HCEC 1CT (cell line): ENCODE data around the gene TM9SF4.
"Not testable (repeated sequence)": the region's sequence is repeated elsewhere in the genome, so short reads cannot be mapped to it uniquely, and the experiment has no call there.

ENCODE experiments used
- DNase-seq: peaks from one replicate; pipeline ENCODE4 v3.0.0-alpha.2; 2017

Gene TM9SF4

GRCh38 chr20:32091888-32092346 lies 17.6 kb upstream of the TM9SF4 start:
- DNase-seq: peak; percentile 55

- no peak for DNase-seq
Measured at GRCh38 chr20:32098786-32099185, 10.7 kb upstream of the TM9SF4 start.

- no peak for DNase-seq
Measured at GRCh38 chr20:32108814-32109391, 611 bp upstream of the TM9SF4 start.

- DNase-seq: peak; percentile 11
Measured at GRCh38 chr20:32110173-32110704, 725 bp downstream of the TM9SF4 start.

- no peak for DNase-seq
Measured at GRCh38 chr20:32110727-32111126, 1.2 kb downstream of the TM9SF4 start.

- no peak for DNase-seq
Measured at GRCh38 chr20:32111156-32111686, 1.7 kb downstream of the TM9SF4 start.

GRCh38 chr20:32111753-32112152 lies 2.2 kb downstream of the TM9SF4 start:
- DNase-seq: no peak

GRCh38 chr20:32112841-32113240 lies 3.3 kb downstream of the TM9SF4 start:
- no peak for DNase-seq

GRCh38 chr20:32113591-32114260 lies 4.2 kb downstream of the TM9SF4 start:
- no peak for DNase-seq

- no peak for DNase-seq
Measured at GRCh38 chr20:32114305-32114960, 4.9 kb downstream of the TM9SF4 start.

GRCh38 chr20:32115211-32115767 lies 5.8 kb downstream of the TM9SF4 start:
- no peak for DNase-seq

GRCh38 chr20:32116079-32116521 lies 6.6 kb downstream of the TM9SF4 start:
- no peak for DNase-seq

- DNase-seq: not testable (repeated sequence)
Measured at GRCh38 chr20:32116796-32117195, 7.3 kb downstream of the TM9SF4 start.

GRCh38 chr20:32118427-32118826 lies 8.9 kb downstream of the TM9SF4 start:
- not testable (repeated sequence) for DNase-seq

- no peak for DNase-seq
Measured at GRCh38 chr20:32119734-32120133, 10.2 kb downstream of the TM9SF4 start.

GRCh38 chr20:32121908-32122307 lies 12.4 kb downstream of the TM9SF4 start:
- DNase-seq: not testable (repeated sequence)

GRCh38 chr20:32123088-32123487 lies 13.6 kb downstream of the TM9SF4 start:
- no peak for DNase-seq

GRCh38 chr20:32124916-32125454 lies 15.5 kb downstream of the TM9SF4 start:
- DNase-seq: no peak

GRCh38 chr20:32125506-32125905 lies 16.0 kb downstream of the TM9SF4 start:
- DNase-seq: no peak

- DNase-seq: no peak
Measured at GRCh38 chr20:32126919-32127318, 17.4 kb downstream of the TM9SF4 start.

- no peak for DNase-seq
Measured at GRCh38 chr20:32127347-32127746, 17.8 kb downstream of the TM9SF4 start.

GRCh38 chr20:32128167-32128566 lies 18.7 kb downstream of the TM9SF4 start:
- no peak for DNase-seq

GRCh38 chr20:32129863-32130262 lies 20.3 kb downstream of the TM9SF4 start:
- DNase-seq: no peak
